K562 (cell line): ENCODE results near the gene GPC3. TPM values are rescaled to one million over a fixed set of nuclear protein-coding genes. Genes with fewer than 3 reads are reported as not detected.

Experiments used
- ATAC-seq: fragments of 200-7000 bp; cut with Tn5 transposase; 3 replicates; pipeline ENCODE4 v1.9.1; 2020; ENCODE audit warnings: moderate library complexity
- BruUV-seq: library from RNA; stranded (reverse); fragments of 400-500 nt; replicated peaks from 2 replicates; lab custom pipeline; 2021; lab: Mats Ljungman, UMichigan
- CTCF ChIA-PET: fragments of 300-600 bp; formaldehyde crosslinking; extraction: SDS; loops from one replicate; lab custom pipeline; 2021; ENCODE audit warnings: low intra/inter-chr PET ratio; lab: Yijun Ruan, JAX
- POLR2A ChIA-PET: fragments of 300-600, 350-650 bp; sonication (Branson Sonifier 250); formaldehyde crosslinking; extraction: SDS; loops from one replicate; lab custom pipeline; 2021; ENCODE audit warnings: antibody characterized with exemption, inconsistent platforms; lab: Yijun Ruan, JAX
- DNase-seq, 4 experiments: peaks; one replicate each; pipeline versions ENCODE4 v3.0.0 to v3.0.0-alpha.2; 2011 to 2018; ENCODE audit warnings: low spot score in 3 of 4, mixed read lengths in 3 of 4; ENCODE audit errors: extremely low read depth in 1 of 4
- FAIRE-seq: peaks from 2 replicates; lab custom pipeline; 2011; peaks lifted over from hg19 to GRCh38; lab: Jason Lieb, UNC
- H2AFZ ChIP-seq: 2 replicates; pipeline ENCODE4 v1.6.0; 2011; ENCODE audit warnings: low read depth, low read length, control low read depth, inconsistent platforms
- H3K27ac ChIP-seq: fragments of 200-600 bp; 3 replicates; pipeline ENCODE4 v1.8.0; 2011; ENCODE audit warnings: low read depth, mild to moderate bottlenecking, control low read depth, inconsistent platforms, low read length, moderate library complexity, mixed read lengths; ENCODE audit errors: extremely low read depth
- H3K27me3 ChIP-seq, 2 experiments: fragments of 300-600 bp in 1 of 2; 2 replicates in 1 of 2; 3 replicates in 1 of 2; pipeline versions ENCODE4 v1.6.0 to v1.8.0; 2011; ENCODE audit warnings: inconsistent platforms in 2 of 2, low read length in 2 of 2, mild to moderate bottlenecking in 1 of 2, mixed read lengths in 1 of 2, moderate library complexity in 1 of 2; ENCODE audit not compliant: control insufficient read depth in 2 of 2, insufficient read depth in 2 of 2
- H3K36me3 ChIP-seq: fragments of 300-600 bp; 3 replicates; pipeline ENCODE4 v1.8.0; 2011; ENCODE audit warnings: mild to moderate bottlenecking, low read length, inconsistent platforms; ENCODE audit not compliant: control insufficient read depth, insufficient read depth
- H3K4me1 ChIP-seq, 2 experiments: fragments of 200-600 bp in 1 of 2; replicated peaks in 1 of 2; 2 replicates in 1 of 2; 3 replicates in 1 of 2; pipeline versions ENCODE4 v1.5.1 to v1.8.0; 2011; ENCODE audit warnings: inconsistent platforms in 2 of 2, low read length in 2 of 2, mild to moderate bottlenecking in 1 of 2, mixed read lengths in 1 of 2, moderate library complexity in 1 of 2; ENCODE audit not compliant: control insufficient read depth in 2 of 2, insufficient read depth in 2 of 2
- H3K4me2 ChIP-seq: 2 replicates; pipeline ENCODE4 v1.6.1; 2011; ENCODE audit warnings: low read length, control low read depth, inconsistent platforms, mixed read lengths; ENCODE audit not compliant: insufficient read depth
- H3K4me3 ChIP-seq: fragments of 200-600 bp; sonication (generic), shearing (Covaris generic); 2 replicates; pipeline ENCODE4 v1.5.1; 2016; ENCODE audit warnings: control low read depth, inconsistent platforms
- H3K79me2 ChIP-seq: fragments of 200-600 bp; 3 replicates; pipeline ENCODE4 v1.8.0; 2011; ENCODE audit warnings: low read length, inconsistent platforms; ENCODE audit not compliant: control insufficient read depth, insufficient read depth
- H3K9ac ChIP-seq, 2 experiments: 2 replicates each; pipeline versions ENCODE4 v1.6.0 to v1.6.1; 2011; ENCODE audit warnings: low read depth in 2 of 2, low read length in 2 of 2, control low read depth in 1 of 2, inconsistent platforms in 1 of 2, mild to moderate bottlenecking in 1 of 2, mixed read lengths in 1 of 2; ENCODE audit not compliant: insufficient read depth in 1 of 2
- H3K9me1 ChIP-seq: one replicate; pipeline ENCODE4 v1.6.0; 2011; ENCODE audit warnings: inconsistent platforms, mild to moderate bottlenecking, low read length, moderate library complexity; ENCODE audit not compliant: control insufficient read depth, insufficient read depth
- H3K9me3 ChIP-seq: replicated peaks from 2 replicates; pipeline ENCODE4 v1.5.1; 2011; ENCODE audit warnings: low read depth, low read length, inconsistent platforms; ENCODE audit not compliant: control insufficient read depth, insufficient read depth
- H4K20me1 ChIP-seq: replicated peaks from 2 replicates; pipeline ENCODE4 v1.6.1; 2011; ENCODE audit warnings: low read length, inconsistent platforms, mixed read lengths; ENCODE audit not compliant: control insufficient read depth, insufficient read depth
- GTF2A2 ChIP-seq: IDR thresholded peaks from 2 replicates; pipeline ENCODE4 v1.6.1; 2016; ENCODE audit warnings: mild to moderate bottlenecking, missing genetic modification characterization, missing compliant biosample characterization
- RAD21 ChIP-seq, 2 experiments: fragments of 250-450 bp in 1 of 2; fragments of 450-650 bp in 1 of 2; sonication (Bioruptor Pico) in 1 of 2; formaldehyde crosslinking in 1 of 2; IDR thresholded peaks in 1 of 2; conservative IDR thresholded peaks in 1 of 2; 2 replicates each; pipeline versions ENCODE4 v1.4.0 to v1.8.0; 2020 to 2022; ENCODE audit warnings: mild to moderate bottlenecking in 2 of 2, moderate library complexity in 1 of 2
- RBM15 ChIP-seq: fragments of 200-400 bp; formaldehyde crosslinking; IDR thresholded peaks from 2 replicates; pipeline ENCODE4 v1.6.1; 2018; ENCODE audit warnings: mild to moderate bottlenecking, low read length, moderate library complexity; ENCODE audit not compliant: insufficient read depth
- RBM25 ChIP-seq: fragments of 200-400 bp; formaldehyde crosslinking; IDR thresholded peaks from 2 replicates; pipeline ENCODE4 v1.6.1; 2018; ENCODE audit warnings: low read length, low read depth, moderate library complexity; ENCODE audit not compliant: severe bottlenecking
- ZNF232 ChIP-seq: sonication (generic); formaldehyde crosslinking; IDR thresholded peaks from 2 replicates; pipeline ENCODE4 v1.8.0; 2022; ENCODE audit warnings: mild to moderate bottlenecking, missing genetic modification reagents
- WGBS: fragments of 100-300 bp; shearing (Covaris generic); methylation state at CpG from one replicate; pipeline ENCODE4 v1.1.6; 2016; ENCODE audit warnings: low coverage, mixed read lengths; ENCODE audit not compliant: insufficient coverage; ENCODE audit errors: missing lambda C conversion rate; 5-methylcytosine and 5-hydroxymethylcytosine counted together
- in situ Hi-C: fragments of 300-500 bp; cut with MboI; formaldehyde crosslinking; loops from 4 replicates; pipeline ENCODE4 v1.15.0; 2018; ENCODE audit warnings: inconsistent platforms, mixed read lengths
- intact Hi-C: fragments of 100-400 bp; cut with micrococcal nuclease; formaldehyde crosslinking; loops from 2 replicates; pipeline ENCODE4 v1.14.2; 2022
- polyA plus RNA-seq, 8 experiments: library from polyadenylated mRNA; depleted of rRNA in 4 of 8; stranded (reverse) in 5 of 8; unstranded in 3 of 8; fragments of >200 nt; fragmentation: Nextera tagmentation in 2 of 8; fragmentation: Illumina TruSeq in 1 of 8; extraction: Ambion mirVana in 2 of 8; extraction: Trizol in 1 of 8; gene quantifications; 2 replicates each; pipeline versions ENCODE4 v1.2.1 to v1.2.3, GENCODE V29; 2011 to 2014; ENCODE audit warnings: inconsistent platforms in 1 of 8, missing spikeins in 1 of 8
- total RNA-seq, 7 experiments: library from RNA; depleted of rRNA in 6 of 7; stranded (reverse); fragments of >200 nt in 6 of 7; fragmentation: Illumina TruSeq in 2 of 7; extraction: Trizol in 2 of 7; gene quantifications; 2 replicates each; pipeline versions ENCODE4 v1.2.1 to v1.2.3, GENCODE V29; 2011 to 2021; ENCODE audit warnings: low replicate concordance in 1 of 7
- TF ChIP-seq, protein P1 (sequence below), 3 experiments: IDR thresholded peaks in 2 of 3; conservative IDR thresholded peaks in 1 of 3; 2 replicates each; pipeline ENCODE4 v1.5.1; 2011 to 2012; ENCODE audit warnings: low read length in 3 of 3, mild to moderate bottlenecking in 3 of 3, control low read depth in 2 of 3, improper control_type of control experiment in 1 of 3, inconsistent platforms in 1 of 3, low read depth in 1 of 3, mixed read lengths in 1 of 3, moderate library complexity in 1 of 3; ENCODE audit not compliant: insufficient read depth in 2 of 3

The GPC3 gene
- total and polyA plus RNA-seq, 9 of the 15 experiments (the other 6 are each of a cell fraction or from before 2014, with no cell fraction given), result 0.42 TPM; not detected in 8

DNA sequence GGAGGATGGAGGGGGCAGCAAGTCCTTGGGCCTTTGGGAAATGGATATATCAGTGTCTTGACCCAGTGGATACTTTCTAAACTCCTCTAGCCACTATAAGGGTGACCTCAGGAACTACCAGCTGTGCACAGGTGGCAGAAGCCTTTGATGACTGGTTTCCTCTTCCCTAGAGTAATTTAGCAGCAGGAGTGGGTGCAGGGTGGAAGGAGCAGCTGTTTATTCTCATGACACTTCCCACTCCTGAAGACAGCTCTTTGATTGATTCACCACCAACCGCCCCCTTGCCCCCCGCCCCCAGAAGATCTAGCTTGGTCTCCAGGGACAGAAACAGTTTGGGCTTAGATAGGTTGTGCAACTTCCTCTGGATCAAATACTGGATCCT is 63.0 kb downstream of the GPC3 start:
- Histone ChIP-seq H3K27ac (no peak overlapping the region), H3K9me3 (no peaks in the 10 kb centered on the region), H3K36me3 (no peaks in the 10 kb centered on the region), H3K4me2 (no peak overlapping the region), H3K9ac (no peak overlapping the region), H3K4me3 (no peak overlapping the region), H3K79me2 (no peaks in the 10 kb centered on the region), H3K27me3 (no peaks in the 10 kb centered on the region), H3K4me1 (no peaks in the 10 kb centered on the region), H2AFZ (no peak overlapping the region), H3K9me1 (no peaks in the 10 kb centered on the region), H4K20me1 (no peaks in the 10 kb centered on the region)
- POLR2A ChIA-PET, result no interaction called here
- no TSS peak for BruUV-seq
- CTCF ChIA-PET, result no interaction called here
- intact Hi-C loops (no loop called here), in situ Hi-C loops (no loop called here)
- no peak for DNase-seq
- no peak for FAIRE-seq
- no CpG with 5 or more reads among the region's 2 CpGs for WGBS
- TF ChIP-seq GTF2A2 (tag) (no peak), RBM15 (no peak), ZNF232 (no peak)
- ATAC-seq, result no peak

DNA sequence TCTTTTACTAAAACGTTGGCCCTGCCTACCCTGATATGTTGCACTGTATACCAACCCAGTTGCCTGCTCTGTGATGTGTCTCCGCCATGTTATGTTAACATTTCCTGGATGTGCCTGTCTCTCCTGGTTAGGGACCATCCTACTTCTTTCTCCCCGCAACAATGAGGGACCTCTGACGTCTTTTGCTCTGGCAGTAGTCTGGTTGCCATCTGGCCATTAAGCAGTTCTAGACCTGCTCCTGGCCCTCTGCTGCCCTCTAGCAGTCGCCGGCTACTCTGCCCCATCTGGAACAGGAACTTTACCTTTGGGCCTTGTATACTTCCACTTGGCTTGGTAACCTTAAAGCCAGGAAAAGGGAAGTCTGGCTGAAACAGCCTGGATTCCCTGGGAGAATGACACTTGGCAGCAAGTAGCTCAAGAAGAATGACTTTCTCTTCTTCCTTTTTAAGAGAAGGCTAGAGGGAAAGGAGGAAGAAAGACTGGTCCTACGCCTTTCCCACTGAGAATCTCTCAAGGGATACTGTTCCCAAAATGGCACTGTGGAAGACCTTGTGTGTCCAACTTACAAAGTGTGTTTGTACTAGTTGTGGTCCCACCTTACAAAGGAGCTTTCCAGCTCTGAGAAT is 63.5 kb downstream of the GPC3 start:
- POLR2A ChIA-PET, result no interaction called here
- FAIRE-seq (peak; percentile 75), DNase-seq (peak; percentile 13 to 35 (median 18))
- intact Hi-C loops, result loop anchor here (1.0 kb wide), 1 partner anchor 130 kb away; no protein-coding TSS in a partner anchor
- Histone ChIP-seq H3K9ac (no peak overlapping the region), H3K27me3 (no peaks in the 10 kb centered on the region), H3K4me1 (no peaks in the 10 kb centered on the region), H3K27ac (no peak overlapping the region)
- peak in 1 of 2 experiments; percentile 46; a peak in 3 of 4 replicates for TF ChIP-seq RAD21 (CRISPR knock-in tag; conservative IDR thresholded peaks at IDR 0.05 in 1 of 2, IDR thresholded peaks at IDR 0.05 in 1 of 2)
- no peak for TF ChIP-seq RBM25
- TF ChIP-seq, protein P1, sequence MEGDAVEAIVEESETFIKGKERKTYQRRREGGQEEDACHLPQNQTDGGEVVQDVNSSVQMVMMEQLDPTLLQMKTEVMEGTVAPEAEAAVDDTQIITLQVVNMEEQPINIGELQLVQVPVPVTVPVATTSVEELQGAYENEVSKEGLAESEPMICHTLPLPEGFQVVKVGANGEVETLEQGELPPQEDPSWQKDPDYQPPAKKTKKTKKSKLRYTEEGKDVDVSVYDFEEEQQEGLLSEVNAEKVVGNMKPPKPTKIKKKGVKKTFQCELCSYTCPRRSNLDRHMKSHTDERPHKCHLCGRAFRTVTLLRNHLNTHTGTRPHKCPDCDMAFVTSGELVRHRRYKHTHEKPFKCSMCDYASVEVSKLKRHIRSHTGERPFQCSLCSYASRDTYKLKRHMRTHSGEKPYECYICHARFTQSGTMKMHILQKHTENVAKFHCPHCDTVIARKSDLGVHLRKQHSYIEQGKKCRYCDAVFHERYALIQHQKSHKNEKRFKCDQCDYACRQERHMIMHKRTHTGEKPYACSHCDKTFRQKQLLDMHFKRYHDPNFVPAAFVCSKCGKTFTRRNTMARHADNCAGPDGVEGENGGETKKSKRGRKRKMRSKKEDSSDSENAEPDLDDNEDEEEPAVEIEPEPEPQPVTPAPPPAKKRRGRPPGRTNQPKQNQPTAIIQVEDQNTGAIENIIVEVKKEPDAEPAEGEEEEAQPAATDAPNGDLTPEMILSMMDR (IDR thresholded peaks at IDR 0.05 in 2 of 3, conservative IDR thresholded peaks at IDR 0.05 in 1 of 3; ENCODE audit: insufficient read depth in 2 of 3, low read depth in 1 of 3, low read length in 3 of 3), result peak; percentile 65 to 69 (median 69)
- TF ChIP-seq, all 486 proteins: peak for 2
- CTCF ChIA-PET, result no interaction called here
- Histone ChIP-seq H3K9me1 (no peaks in the 10 kb centered on the region), H3K36me3 (no peaks in the 10 kb centered on the region), H2AFZ (no peak overlapping the region), H3K4me2 (no peak overlapping the region), H3K4me3 (no peak overlapping the region), H3K9me3 (no peaks in the 10 kb centered on the region), H3K79me2 (no peaks in the 10 kb centered on the region), H4K20me1 (no peaks in the 10 kb centered on the region)
- WGBS, result 17% methylated on average over 5 of the region's 7 CpGs
- ATAC-seq, result peak; percentile 91
- BruUV-seq, result no TSS peak
- in situ Hi-C loops, result no loop called here
